Testis (tissue), 3 donors: ENCODE data around the gene SP5. TPM values are rescaled to one million over a fixed set of nuclear protein-coding genes. Genes with fewer than 3 reads are reported as not detected.

Experiments
- DNase-seq: peaks from one replicate; pipeline ENCODE4 v3.0.0-alpha.2; 2019
- H3K27ac ChIP-seq, 2 donors: fragments of 200-600 bp; sonication (generic); one replicate each; pipeline ENCODE4 v1.5.1; 2019
- H3K27me3 ChIP-seq: fragments of 200-600 bp; sonication (generic); one replicate; pipeline ENCODE4 v1.5.1; 2019
- H3K36me3 ChIP-seq: fragments of 200-600 bp; sonication (generic); one replicate; pipeline ENCODE4 v1.5.1; 2017; ENCODE audit warnings: low read depth; ENCODE audit errors: missing control alignments
- H3K4me1 ChIP-seq: fragments of 200-600 bp; sonication (generic); one replicate; pipeline ENCODE4 v1.5.1; 2019
- H3K4me3 ChIP-seq, 2 donors: fragments of 200-600 bp; sonication (generic); one replicate each; pipeline ENCODE4 v1.5.1; 2017 to 2019
- H3K9me3 ChIP-seq: fragments of 200-600 bp; sonication (generic); one replicate; pipeline ENCODE4 v1.5.1; 2017
- POLR2A ChIP-seq: fragments of 450-650 bp; IDR thresholded peaks from one replicate; pipeline ENCODE4 v1.6.1; 2017; ENCODE audit warnings: antibody characterized with exemption, mild to moderate bottlenecking, moderate library complexity
- WGBS, 2 donors: methylation state at CpG; one replicate each; pipeline ENCODE4 v1.1.5; 2018; 5-methylcytosine and 5-hydroxymethylcytosine counted together
- intact Hi-C: fragments of 100-400 bp; cut with DNase I; formaldehyde crosslinking; loops from one replicate; pipeline ENCODE4 v1.15.1; 2023; ENCODE audit warnings: low total_unique reads
- polyA plus RNA-seq: library from polyadenylated mRNA; stranded (reverse); fragments of 350-450 nt; fragmentation: Illumina TruSeq; extraction: RNeasy Lipid Tissue Mini Kit (QIAGEN cat#74804); gene quantifications from one replicate; pipeline ENCODE4 v1.2.3, GENCODE V29; 2014; ENCODE audit warnings: low read depth, low replicate concordance; ENCODE audit not compliant: insufficient read depth
- total RNA-seq, 2 donors: library from RNA; depleted of rRNA; stranded (reverse); fragments of >200 nt; gene quantifications; one replicate each; pipeline ENCODE4 v1.2.3, GENCODE V29; 2016
- TF ChIP-seq, protein P1 (sequence below), 3 experiments: fragments of 450-650 bp in 2 of 3; fragments of 200-600 bp in 1 of 3; sonication (generic) in 1 of 3; IDR thresholded peaks; one replicate each; pipeline ENCODE4 v1.5.1; 2016 to 2019; ENCODE audit warnings: antibody characterized with exemption in 3 of 3, mild to moderate bottlenecking in 2 of 3, moderate library complexity in 1 of 3

The SP5 gene
- total and polyA plus RNA-seq, 3 donors from 2014 or later = 1.4 to 4.0 (median 3.5) TPM

DNA sequence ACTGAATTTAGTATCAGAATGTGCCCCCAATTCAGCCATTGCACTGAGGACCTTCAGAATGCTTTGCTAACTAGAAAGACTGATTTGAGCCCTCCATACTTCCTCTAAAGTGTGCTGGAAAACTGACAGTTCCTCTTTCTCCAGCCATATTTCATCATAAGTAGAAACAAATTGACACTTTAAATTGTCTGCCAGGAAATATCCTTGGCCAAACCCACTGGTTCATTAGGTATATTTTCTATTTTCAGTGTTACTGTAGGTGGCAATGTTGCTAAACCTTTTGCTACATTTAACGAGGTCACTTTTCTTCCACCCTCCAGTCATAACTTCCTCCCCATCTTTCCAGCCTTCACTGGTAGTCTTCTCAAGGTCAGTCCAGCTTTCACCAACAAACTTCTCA lies 21.5 kb downstream of the SP5 start:
- Histone ChIP-seq H3K27ac (no peak overlapping the region), H3K36me3 (no peaks in the 10 kb centered on the region), H3K4me3 (no peak overlapping the region), H3K27me3 (no peaks in the 10 kb centered on the region), H3K9me3 (no peaks in the 10 kb centered on the region), H3K4me1 (no peaks in the 10 kb centered on the region)
- DNase-seq = no peak
- intact Hi-C loops = no loop called here
- no peak for TF ChIP-seq POLR2A
- TF ChIP-seq, protein P1, sequence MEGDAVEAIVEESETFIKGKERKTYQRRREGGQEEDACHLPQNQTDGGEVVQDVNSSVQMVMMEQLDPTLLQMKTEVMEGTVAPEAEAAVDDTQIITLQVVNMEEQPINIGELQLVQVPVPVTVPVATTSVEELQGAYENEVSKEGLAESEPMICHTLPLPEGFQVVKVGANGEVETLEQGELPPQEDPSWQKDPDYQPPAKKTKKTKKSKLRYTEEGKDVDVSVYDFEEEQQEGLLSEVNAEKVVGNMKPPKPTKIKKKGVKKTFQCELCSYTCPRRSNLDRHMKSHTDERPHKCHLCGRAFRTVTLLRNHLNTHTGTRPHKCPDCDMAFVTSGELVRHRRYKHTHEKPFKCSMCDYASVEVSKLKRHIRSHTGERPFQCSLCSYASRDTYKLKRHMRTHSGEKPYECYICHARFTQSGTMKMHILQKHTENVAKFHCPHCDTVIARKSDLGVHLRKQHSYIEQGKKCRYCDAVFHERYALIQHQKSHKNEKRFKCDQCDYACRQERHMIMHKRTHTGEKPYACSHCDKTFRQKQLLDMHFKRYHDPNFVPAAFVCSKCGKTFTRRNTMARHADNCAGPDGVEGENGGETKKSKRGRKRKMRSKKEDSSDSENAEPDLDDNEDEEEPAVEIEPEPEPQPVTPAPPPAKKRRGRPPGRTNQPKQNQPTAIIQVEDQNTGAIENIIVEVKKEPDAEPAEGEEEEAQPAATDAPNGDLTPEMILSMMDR (IDR thresholded peaks at IDR 0.05) = no peak
- 10 to 24% methylated on average over 1 of the region's 1 CpG for WGBS, 2 donors

DNA sequence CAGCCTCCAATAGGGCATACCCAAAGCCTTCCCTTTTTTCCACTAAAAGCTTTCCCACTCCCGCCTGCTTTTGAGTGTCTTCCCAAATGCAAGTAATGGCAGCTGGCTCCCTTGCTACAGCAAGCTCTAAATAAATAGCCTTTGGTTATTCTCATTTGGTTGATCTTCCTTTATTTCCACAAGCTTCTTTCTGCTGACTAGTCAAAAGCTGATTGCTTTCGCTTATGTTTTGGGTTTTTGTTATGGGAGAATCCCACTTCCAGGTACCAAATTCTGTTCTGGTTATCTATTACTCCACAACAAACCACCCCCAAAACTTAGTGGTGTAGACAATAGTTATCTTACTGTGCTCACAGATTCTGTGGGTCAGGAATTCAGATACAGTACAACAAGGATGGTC lies 22.3 kb downstream of the SP5 start:
- Histone ChIP-seq H3K27me3 (no peaks in the 10 kb centered on the region), H3K4me3 (no peak overlapping the region), H3K36me3 (no peaks in the 10 kb centered on the region), H3K27ac (no peak overlapping the region), H3K9me3 (no peaks in the 10 kb centered on the region), H3K4me1 (no peaks in the 10 kb centered on the region)
- TF ChIP-seq, protein P1 (IDR thresholded peaks at IDR 0.05) = no peak
- TF ChIP-seq POLR2A = no peak
- no peak for DNase-seq
- intact Hi-C loops = no loop called here
- 90 to 94% methylated on average over 2 of the region's 2 CpGs for WGBS, 2 donors

DNA sequence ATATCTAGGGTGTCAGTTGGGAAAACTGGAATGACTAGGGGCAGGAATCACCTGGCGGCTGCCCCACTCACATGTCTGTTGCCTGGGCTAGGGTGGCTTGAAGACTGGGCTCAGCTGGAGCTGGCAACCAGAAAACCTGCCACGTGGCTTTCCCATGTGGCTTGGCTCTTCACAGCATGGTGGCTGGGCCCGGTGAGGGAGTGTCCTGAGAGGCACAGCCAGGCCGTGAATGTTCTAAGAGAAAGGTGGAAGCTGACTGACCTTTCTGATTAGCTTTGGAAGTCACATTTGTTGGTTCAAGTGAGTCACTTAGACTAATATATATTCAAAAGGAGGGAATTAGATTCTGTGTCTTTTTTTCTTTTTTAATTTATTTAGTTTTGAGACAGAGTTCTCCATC lies 22.7 kb downstream of the SP5 start:
- no peak for DNase-seq
- no peak overlapping the region for H3K4me3 ChIP-seq
- no peaks in the 10 kb centered on the region for H3K4me1 ChIP-seq
- no peaks in the 10 kb centered on the region for H3K27me3 ChIP-seq
- no peaks in the 10 kb centered on the region for H3K36me3 ChIP-seq
- H3K27ac ChIP-seq = no peak overlapping the region
- WGBS, 2 donors = 85 to 92% methylated on average over 4 of the region's 4 CpGs
- TF ChIP-seq, protein P1 (IDR thresholded peaks at IDR 0.05) = no peak
- TF ChIP-seq POLR2A = no peak
- H3K9me3 ChIP-seq = no peaks in the 10 kb centered on the region
- intact Hi-C loops = no loop called here

DNA sequence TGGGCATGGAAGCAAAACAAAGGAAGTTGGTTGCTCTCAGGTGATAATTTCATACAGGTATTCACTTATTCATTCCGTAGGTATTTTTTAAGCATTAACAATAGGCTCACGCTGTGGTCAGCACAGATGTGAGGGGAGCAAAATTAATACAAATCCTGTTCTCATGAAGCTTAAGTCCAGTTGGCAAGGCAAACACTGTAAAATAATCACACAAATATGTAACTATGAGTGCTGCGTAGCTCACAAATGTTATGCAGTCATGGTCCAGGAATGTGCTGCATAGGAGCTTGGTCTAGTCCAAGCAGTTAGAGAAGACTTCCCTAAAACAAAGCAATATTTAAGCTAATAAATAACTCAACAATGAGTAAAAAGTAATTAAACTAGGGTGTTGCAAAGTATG lies 23.9 kb downstream of the SP5 start:
- intact Hi-C loops = no loop called here
- Histone ChIP-seq H3K4me1 (no peaks in the 10 kb centered on the region), H3K9me3 (no peaks in the 10 kb centered on the region), H3K36me3 (no peaks in the 10 kb centered on the region), H3K4me3 (no peak overlapping the region), H3K27me3 (no peaks in the 10 kb centered on the region), H3K27ac (no peak overlapping the region)
- WGBS, 2 donors = 86 to 88% methylated on average over 3 of the region's 3 CpGs
- no peak for DNase-seq
- no peak for TF ChIP-seq POLR2A
- TF ChIP-seq, protein P1 (IDR thresholded peaks at IDR 0.05) = no peak

DNA sequence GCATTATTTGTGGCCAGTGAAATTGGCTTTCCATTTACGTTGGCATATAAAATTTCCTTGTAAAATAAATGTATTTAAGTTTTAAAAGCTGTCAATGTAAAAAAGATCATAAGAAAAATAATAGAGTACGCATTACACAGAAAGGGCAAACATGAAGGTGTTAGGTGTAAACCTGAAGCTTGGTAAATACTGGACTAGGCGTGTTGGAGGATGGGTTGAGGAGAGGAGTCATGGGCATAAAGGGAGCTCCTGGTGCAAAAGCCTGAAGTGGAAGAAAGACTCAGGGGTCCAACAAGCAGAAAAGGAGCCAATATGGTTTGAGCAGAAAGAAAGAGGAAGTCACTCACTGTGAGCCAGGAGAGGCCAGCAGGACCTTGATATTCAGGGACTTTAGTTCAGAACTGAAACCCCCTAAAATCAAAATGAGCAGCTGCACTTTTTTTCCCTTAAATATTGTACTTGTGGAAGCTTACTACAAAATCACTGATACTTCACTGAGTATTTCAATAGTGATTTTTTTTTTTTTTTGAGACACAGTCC lies 24.4 kb downstream of the SP5 start:
- no peak for TF ChIP-seq POLR2A
- TF ChIP-seq, protein P1 (IDR thresholded peaks at IDR 0.05) = no peak
- Histone ChIP-seq H3K27ac (no peak overlapping the region), H3K9me3 (no peaks in the 10 kb centered on the region), H3K36me3 (no peaks in the 10 kb centered on the region), H3K27me3 (no peaks in the 10 kb centered on the region), H3K4me1 (no peaks in the 10 kb centered on the region), H3K4me3 (no peak overlapping the region)
- DNase-seq = no peak
- WGBS, 2 donors = 86 to 95% methylated on average over 3 of the region's 3 CpGs
- intact Hi-C loops = no loop called here
